ENCODE results near the gene BICRA. TPM values are rescaled to one million over a fixed set of nuclear protein-coding genes. Genes with fewer than 3 reads are reported as not detected.
A peak's percentile ranks its signal among the peaks of the same experiment; 100 is the strongest.

The BICRA gene
- polyA plus RNA-seq, 1 of the 3 experiments (the other 2 are of a cell fraction): 1.4 TPM

DNA sequence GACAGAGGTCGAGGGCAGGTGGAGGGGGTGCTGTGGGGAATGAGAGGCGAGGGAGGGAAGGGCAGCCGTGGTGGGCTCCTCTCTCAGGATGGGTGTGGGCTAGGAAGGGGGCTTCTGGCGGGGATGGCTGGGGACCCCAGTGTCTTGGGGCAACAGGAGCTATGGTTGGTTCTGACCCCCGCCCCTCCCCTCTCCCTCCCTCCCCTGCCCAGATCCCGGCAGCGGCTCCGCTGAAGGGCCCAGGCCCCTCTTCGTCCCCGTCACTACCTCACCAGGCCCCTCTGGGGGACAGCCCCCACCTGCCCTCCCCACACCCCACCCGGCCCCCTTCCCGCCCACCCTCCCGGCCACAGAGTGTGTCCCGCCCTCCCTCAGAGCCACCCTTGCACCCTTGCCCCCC lies 85.0 kb downstream of the BICRA start:
- Histone ChIP-seq H3K27ac (ENCODE audit: low read depth in 2 of 2, low read length in 1 of 2) (no peak overlapping the region), H3F3A (replicated peaks; ENCODE audit: insufficient read depth) (no peaks in the 10 kb centered on the region), H3K4me3 (ENCODE audit: low read depth in 2 of 2, low read length in 1 of 2) (no peak overlapping the region), H3K9me3 (no peaks in the 10 kb centered on the region), H3K4me2 (no peak overlapping the region), H3K27me3 (ENCODE audit: insufficient read depth) (no peaks in the 10 kb centered on the region), H3K9ac (no peak overlapping the region), H3K9me2 (no peaks in the 10 kb centered on the region), H3K79me2 (ENCODE audit: insufficient read depth) (peaks cover 3% of the 10 kb centered on the region; the same call in 1 of the 2 replicates), H3K4me1 (ENCODE audit: control insufficient read depth in 1 of 2, insufficient read depth in 2 of 2, low read depth in 1 of 2, low read length in 1 of 2) (no peaks in the 10 kb centered on the region; a peak in 1 of 4 replicates), H3K36me3 (replicated peaks in 1 of 2; ENCODE audit: control insufficient read depth in 1 of 2, insufficient read depth in 2 of 2, low read length in 1 of 2) (peaks cover 8 to 9% of the 10 kb centered on the region in 2 experiments), H2AFZ (ENCODE audit: low read depth) (no peak overlapping the region), H4K20me1 (ENCODE audit: insufficient read depth) (0 out of 2 replicates have a peak, but pooled peaks cover 5% of the 10 kb centered on the region)
- WGBS (ENCODE audit: low lambda C conversion rate): 92% methylated on average over 8 of the region's 14 CpGs
- TF ChIP-seq TCF12 (IDR thresholded peaks at IDR 0.05) (no peak), EZH2phosphoT487 (IDR thresholded peaks at IDR 0.05; ENCODE audit: borderline replicate concordance, low read depth) (no peak), SMC3 (IDR thresholded peaks at IDR 0.05; ENCODE audit: low read depth, low read length) (no peak), TAF1 (IDR thresholded peaks at IDR 0.05; ENCODE audit: borderline replicate concordance, low read depth, low read length) (no peak), MEF2A (IDR thresholded peaks at IDR 0.05; ENCODE audit: borderline replicate concordance, low read depth) (no peak), EP300 (IDR thresholded peaks at IDR 0.05; ENCODE audit: borderline replicate concordance in 1 of 2, low read depth in 1 of 2, low read length in 1 of 2) (no peak), GABPA (IDR thresholded peaks at IDR 0.05; ENCODE audit: low read depth) (no peak), RAD21 (IDR thresholded peaks at IDR 0.05; ENCODE audit: low read length) (no peak), RXRA (IDR thresholded peaks at IDR 0.05; ENCODE audit: borderline replicate concordance, low read depth) (no peak), JUND (IDR thresholded peaks at IDR 0.05) (no peak), NRF1 (IDR thresholded peaks at IDR 0.05; ENCODE audit: low read depth, low read length) (no peak), FOXJ3 (CRISPR knock-in tag; IDR thresholded peaks at IDR 0.05) (no peak), FOSL2 (IDR thresholded peaks at IDR 0.05; ENCODE audit: borderline replicate concordance, low read depth) (no peak), TEAD4 (IDR thresholded peaks at IDR 0.05; ENCODE audit: borderline replicate concordance, insufficient read depth) (no peak)
- TF ChIP-seq, protein P1, sequence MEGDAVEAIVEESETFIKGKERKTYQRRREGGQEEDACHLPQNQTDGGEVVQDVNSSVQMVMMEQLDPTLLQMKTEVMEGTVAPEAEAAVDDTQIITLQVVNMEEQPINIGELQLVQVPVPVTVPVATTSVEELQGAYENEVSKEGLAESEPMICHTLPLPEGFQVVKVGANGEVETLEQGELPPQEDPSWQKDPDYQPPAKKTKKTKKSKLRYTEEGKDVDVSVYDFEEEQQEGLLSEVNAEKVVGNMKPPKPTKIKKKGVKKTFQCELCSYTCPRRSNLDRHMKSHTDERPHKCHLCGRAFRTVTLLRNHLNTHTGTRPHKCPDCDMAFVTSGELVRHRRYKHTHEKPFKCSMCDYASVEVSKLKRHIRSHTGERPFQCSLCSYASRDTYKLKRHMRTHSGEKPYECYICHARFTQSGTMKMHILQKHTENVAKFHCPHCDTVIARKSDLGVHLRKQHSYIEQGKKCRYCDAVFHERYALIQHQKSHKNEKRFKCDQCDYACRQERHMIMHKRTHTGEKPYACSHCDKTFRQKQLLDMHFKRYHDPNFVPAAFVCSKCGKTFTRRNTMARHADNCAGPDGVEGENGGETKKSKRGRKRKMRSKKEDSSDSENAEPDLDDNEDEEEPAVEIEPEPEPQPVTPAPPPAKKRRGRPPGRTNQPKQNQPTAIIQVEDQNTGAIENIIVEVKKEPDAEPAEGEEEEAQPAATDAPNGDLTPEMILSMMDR (IDR thresholded peaks at IDR 0.05): no peak
- TF ChIP-seq, protein P2, sequence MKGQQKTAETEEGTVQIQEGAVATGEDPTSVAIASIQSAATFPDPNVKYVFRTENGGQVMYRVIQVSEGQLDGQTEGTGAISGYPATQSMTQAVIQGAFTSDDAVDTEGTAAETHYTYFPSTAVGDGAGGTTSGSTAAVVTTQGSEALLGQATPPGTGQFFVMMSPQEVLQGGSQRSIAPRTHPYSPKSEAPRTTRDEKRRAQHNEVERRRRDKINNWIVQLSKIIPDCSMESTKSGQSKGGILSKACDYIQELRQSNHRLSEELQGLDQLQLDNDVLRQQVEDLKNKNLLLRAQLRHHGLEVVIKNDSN (IDR thresholded peaks at IDR 0.05; ENCODE audit: borderline replicate concordance, low read depth): no peak
- TF ChIP-seq, protein P3, sequence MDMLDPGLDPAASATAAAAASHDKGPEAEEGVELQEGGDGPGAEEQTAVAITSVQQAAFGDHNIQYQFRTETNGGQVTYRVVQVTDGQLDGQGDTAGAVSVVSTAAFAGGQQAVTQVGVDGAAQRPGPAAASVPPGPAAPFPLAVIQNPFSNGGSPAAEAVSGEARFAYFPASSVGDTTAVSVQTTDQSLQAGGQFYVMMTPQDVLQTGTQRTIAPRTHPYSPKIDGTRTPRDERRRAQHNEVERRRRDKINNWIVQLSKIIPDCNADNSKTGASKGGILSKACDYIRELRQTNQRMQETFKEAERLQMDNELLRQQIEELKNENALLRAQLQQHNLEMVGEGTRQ (IDR thresholded peaks at IDR 0.05; ENCODE audit: borderline replicate concordance, low read depth, low read length): no peak
- TF ChIP-seq, protein P4, sequence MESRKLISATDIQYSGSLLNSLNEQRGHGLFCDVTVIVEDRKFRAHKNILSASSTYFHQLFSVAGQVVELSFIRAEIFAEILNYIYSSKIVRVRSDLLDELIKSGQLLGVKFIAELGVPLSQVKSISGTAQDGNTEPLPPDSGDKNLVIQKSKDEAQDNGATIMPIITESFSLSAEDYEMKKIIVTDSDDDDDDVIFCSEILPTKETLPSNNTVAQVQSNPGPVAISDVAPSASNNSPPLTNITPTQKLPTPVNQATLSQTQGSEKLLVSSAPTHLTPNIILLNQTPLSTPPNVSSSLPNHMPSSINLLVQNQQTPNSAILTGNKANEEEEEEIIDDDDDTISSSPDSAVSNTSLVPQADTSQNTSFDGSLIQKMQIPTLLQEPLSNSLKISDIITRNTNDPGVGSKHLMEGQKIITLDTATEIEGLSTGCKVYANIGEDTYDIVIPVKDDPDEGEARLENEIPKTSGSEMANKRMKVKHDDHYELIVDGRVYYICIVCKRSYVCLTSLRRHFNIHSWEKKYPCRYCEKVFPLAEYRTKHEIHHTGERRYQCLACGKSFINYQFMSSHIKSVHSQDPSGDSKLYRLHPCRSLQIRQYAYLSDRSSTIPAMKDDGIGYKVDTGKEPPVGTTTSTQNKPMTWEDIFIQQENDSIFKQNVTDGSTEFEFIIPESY (IDR thresholded peaks at IDR 0.05; ENCODE audit: borderline replicate concordance, low read depth): no peak
- peak; percentile 37 for DNase-seq
- ChIA-PET CTCF (interaction anchor here (1.1 to 2.8 kb wide), 2 partner anchors 13 to 257 kb away, joined by 6 to 13 read pairs; no protein-coding TSS in a partner anchor), POLR2A (interaction anchor here (0.5 kb wide), 1 partner anchor 203 kb away, joined by 4 read pairs; no protein-coding TSS in a partner anchor)

Data from SK-N-SH (cell line).